ENCODE results near the gene ACOT7. TPM values are rescaled to one million over a fixed set of nuclear protein-coding genes. Genes with fewer than 3 reads are reported as not detected.

Gene ACOT7
- total RNA-seq, 1 experiment from 2014 or later, result 36.2 TPM

DNA sequence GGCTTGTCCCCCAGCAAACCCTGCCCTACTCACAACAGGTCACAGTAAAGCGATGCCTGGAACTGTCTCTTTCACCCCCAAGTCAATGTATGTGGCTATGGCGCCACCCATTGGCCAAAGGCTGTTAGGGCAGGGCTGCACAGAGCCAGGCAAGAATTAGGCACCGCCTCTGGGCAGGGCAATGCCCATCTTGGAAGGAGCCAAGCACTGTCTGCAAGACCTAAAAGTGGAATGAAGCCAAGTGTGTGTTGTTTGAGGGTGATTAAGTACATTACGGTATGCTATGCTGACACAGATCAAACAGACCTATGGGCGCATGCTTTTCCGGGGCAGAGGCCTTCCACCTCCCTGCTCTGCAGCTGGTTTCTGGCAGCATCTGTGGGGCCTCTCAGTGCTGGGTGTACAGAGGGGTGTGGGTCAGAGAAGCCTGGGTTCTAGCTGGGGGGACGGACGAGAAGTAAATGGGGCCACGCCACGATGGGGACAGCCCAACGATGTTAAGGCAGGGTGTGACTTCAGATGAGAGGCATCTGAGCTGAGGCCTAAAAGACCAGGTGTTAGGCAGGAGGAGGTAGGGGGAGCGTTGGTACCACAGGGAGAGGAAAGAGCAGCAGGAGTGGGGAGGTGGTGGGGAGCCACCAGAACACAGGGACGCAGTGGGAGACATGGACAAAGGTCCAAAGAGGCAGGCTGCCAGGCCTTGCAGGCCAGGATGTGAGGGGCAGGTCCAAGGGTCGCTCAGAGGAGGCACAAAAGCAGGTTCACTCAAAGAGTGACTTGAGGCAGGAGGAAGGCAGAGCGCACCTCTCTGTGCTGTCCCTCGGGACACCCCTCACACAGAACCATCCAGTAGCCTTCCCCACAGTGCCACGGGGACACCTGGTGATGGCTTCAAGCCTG lies 49.8 kb downstream of the ACOT7 start:
- CTCF ChIA-PET, result interaction anchor here (0.7 kb wide), 1 partner anchor 49 kb away, joined by 6 read pairs; no protein-coding TSS in a partner anchor
- BruUV-seq (replicated peaks), result no TSS peak
- intact Hi-C loops (cut with micrococcal nuclease; ENCODE audit: unreplicated experiment), result loop anchor here (1.0 to 2.0 kb wide), 2 partner anchors 61 to 96 kb away; no protein-coding TSS in a partner anchor
- peaks cover 8% of the 10 kb centered on the region for H3K36me3 Mint-ChIP-seq (ENCODE audit: insufficient read depth, unreplicated experiment)
- DNase-seq, result peak; percentile 79
- peaks cover 13% of the 10 kb centered on the region for H3K4me1 Mint-ChIP-seq (ENCODE audit: low read depth, unreplicated experiment)
- H3K4me3 Mint-ChIP-seq (ENCODE audit: low read depth, unreplicated experiment), result no peak overlapping the region
- peak overlapping the region; percentile 63 for H3K27ac Mint-ChIP-seq (ENCODE audit: unreplicated experiment)
- TF ChIP-seq, protein P1, sequence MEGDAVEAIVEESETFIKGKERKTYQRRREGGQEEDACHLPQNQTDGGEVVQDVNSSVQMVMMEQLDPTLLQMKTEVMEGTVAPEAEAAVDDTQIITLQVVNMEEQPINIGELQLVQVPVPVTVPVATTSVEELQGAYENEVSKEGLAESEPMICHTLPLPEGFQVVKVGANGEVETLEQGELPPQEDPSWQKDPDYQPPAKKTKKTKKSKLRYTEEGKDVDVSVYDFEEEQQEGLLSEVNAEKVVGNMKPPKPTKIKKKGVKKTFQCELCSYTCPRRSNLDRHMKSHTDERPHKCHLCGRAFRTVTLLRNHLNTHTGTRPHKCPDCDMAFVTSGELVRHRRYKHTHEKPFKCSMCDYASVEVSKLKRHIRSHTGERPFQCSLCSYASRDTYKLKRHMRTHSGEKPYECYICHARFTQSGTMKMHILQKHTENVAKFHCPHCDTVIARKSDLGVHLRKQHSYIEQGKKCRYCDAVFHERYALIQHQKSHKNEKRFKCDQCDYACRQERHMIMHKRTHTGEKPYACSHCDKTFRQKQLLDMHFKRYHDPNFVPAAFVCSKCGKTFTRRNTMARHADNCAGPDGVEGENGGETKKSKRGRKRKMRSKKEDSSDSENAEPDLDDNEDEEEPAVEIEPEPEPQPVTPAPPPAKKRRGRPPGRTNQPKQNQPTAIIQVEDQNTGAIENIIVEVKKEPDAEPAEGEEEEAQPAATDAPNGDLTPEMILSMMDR (IDR thresholded peaks at IDR 0.05; ENCODE audit: unreplicated experiment), result peak; percentile 74
- no peaks in the 10 kb centered on the region for H3K9me3 Mint-ChIP-seq (ENCODE audit: low read depth, unreplicated experiment)
- H3K27me3 Mint-ChIP-seq (ENCODE audit: unreplicated experiment), result no peaks in the 10 kb centered on the region

DNA sequence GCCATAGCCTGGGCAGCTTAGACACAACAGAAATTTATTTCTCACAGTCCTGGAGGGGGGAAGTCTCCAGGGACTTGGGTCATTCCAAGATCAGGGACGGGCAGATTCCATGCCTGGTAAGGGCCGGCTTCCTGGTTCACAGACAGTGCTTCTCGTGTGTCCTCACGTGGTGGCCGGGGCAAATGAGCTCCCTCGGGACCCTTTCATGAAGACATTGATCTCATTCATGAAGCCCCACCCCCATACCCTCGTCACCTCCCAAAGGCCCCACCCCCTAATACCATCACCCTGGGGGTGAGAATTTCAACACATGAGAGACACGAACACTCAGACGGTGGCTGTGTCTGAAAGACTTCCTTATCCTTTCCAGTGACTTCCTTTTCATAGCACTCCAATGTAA lies 51.5 kb downstream of the ACOT7 start:
- Mint-ChIP-seq H3K27me3 (ENCODE audit: unreplicated experiment) (no peaks in the 10 kb centered on the region), H3K9me3 (ENCODE audit: low read depth, unreplicated experiment) (no peaks in the 10 kb centered on the region), H3K27ac (ENCODE audit: unreplicated experiment) (no peak overlapping the region), H3K36me3 (ENCODE audit: insufficient read depth, unreplicated experiment) (peaks cover 8% of the 10 kb centered on the region), H3K4me1 (ENCODE audit: low read depth, unreplicated experiment) (peaks cover 13% of the 10 kb centered on the region), H3K4me3 (ENCODE audit: low read depth, unreplicated experiment) (no peak overlapping the region)
- no TSS peak for BruUV-seq (replicated peaks)
- DNase-seq, result no peak
- TF ChIP-seq, protein P1 (IDR thresholded peaks at IDR 0.05; ENCODE audit: unreplicated experiment), result no peak
- intact Hi-C loops (cut with micrococcal nuclease; ENCODE audit: unreplicated experiment), result no loop called here
- CTCF ChIA-PET, result no interaction called here

DNA sequence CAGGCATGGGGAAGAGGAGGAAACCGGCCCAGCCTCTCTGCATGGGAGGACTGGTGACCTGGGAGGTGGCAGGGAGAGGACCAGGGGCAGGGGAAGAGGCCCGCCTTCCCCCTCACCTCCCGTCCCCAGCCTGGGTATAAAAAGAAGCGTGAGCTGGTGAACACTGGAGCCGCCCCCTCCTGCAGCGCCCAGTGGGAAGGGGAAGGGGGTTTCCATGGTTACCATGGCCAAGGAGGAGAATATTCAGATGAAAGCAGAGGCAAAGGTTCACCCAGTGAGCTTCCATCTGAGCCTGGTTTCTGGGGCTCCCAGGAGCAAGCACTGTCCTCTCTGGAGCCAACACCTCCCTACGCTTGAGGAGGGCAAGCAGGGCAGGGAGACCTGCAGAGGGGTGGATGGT lies 54.9 kb downstream of the ACOT7 start:
- no peaks in the 10 kb centered on the region for H3K9me3 Mint-ChIP-seq (ENCODE audit: low read depth, unreplicated experiment)
- H3K4me1 Mint-ChIP-seq (ENCODE audit: low read depth, unreplicated experiment), result peaks cover 6% of the 10 kb centered on the region
- CTCF ChIA-PET, result no interaction called here
- no peak for DNase-seq
- no TSS peak for BruUV-seq (replicated peaks)
- peaks cover 1% of the 10 kb centered on the region for H3K36me3 Mint-ChIP-seq (ENCODE audit: insufficient read depth, unreplicated experiment)
- H3K4me3 Mint-ChIP-seq (ENCODE audit: low read depth, unreplicated experiment), result no peak overlapping the region
- H3K27me3 Mint-ChIP-seq (ENCODE audit: unreplicated experiment), result no peaks in the 10 kb centered on the region
- intact Hi-C loops (cut with micrococcal nuclease; ENCODE audit: unreplicated experiment), result no loop called here
- TF ChIP-seq, protein P1 (IDR thresholded peaks at IDR 0.05; ENCODE audit: unreplicated experiment), result no peak
- H3K27ac Mint-ChIP-seq (ENCODE audit: unreplicated experiment), result no peak overlapping the region

DNA sequence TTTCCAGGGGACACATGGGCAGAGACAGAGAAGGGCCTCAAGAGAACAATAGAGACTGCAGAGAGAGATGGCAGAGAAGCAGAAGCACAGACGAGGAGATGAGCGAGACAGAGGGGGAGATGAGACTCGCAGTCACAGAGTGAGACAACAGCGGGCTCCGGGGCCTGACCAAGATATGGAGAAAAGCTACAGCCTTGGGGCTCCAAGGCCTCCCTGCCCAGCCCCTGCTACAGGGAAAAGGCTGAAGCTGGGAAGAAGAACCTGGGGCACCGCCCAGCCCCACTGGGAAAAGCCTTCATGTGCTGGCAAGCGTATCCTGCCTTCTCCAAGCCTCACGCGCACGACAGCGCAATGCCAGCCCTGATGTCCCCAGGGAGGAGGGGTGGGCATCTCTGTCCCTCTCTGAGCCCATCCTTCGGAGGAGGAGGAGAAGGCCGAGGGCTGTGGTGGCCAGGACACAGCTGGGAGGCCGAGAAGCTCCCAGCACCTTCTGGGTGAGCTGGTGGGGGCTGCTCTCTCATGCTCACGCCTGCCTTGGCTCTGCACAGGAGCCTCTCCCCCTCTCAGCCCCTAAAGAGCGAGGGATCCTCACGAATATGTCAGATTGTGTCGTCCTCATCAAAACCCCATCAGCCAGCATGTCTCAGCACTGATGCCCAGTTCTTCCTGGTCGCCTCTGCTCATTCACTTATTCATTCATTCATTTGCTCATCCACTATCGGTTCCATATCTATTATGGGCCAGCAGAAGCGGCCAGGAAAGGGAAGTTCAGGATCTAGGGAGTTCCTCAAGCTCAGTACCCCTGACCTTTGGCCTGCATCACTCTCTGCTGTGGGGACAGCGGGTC lies 56.6 kb downstream of the ACOT7 start:
- intact Hi-C loops (cut with micrococcal nuclease; ENCODE audit: unreplicated experiment), result no loop called here
- CTCF ChIA-PET, result interaction anchor here (0.7 kb wide), 1 partner anchor 59 kb away, joined by 3 read pairs; no protein-coding TSS in a partner anchor
- no TSS peak for BruUV-seq (replicated peaks)

More for the DNA sequence above, 56.6 kb downstream of the ACOT7 start:
- H3K4me3 Mint-ChIP-seq (ENCODE audit: low read depth, unreplicated experiment), result no peak overlapping the region
- H3K9me3 Mint-ChIP-seq (ENCODE audit: low read depth, unreplicated experiment), result no peaks in the 10 kb centered on the region
- no peaks in the 10 kb centered on the region for H3K27me3 Mint-ChIP-seq (ENCODE audit: unreplicated experiment)
- no peak for DNase-seq
- no peaks in the 10 kb centered on the region for H3K36me3 Mint-ChIP-seq (ENCODE audit: insufficient read depth, unreplicated experiment)
- H3K27ac Mint-ChIP-seq (ENCODE audit: unreplicated experiment), result no peak overlapping the region
- TF ChIP-seq, protein P1 (IDR thresholded peaks at IDR 0.05; ENCODE audit: unreplicated experiment), result no peak
- H3K4me1 Mint-ChIP-seq (ENCODE audit: low read depth, unreplicated experiment), result no peaks in the 10 kb centered on the region
